Neuronal stem cell (in vitro differentiated cells): ENCODE measurements around the gene ENAH.

Source experiments
- DNase-seq: peaks from one replicate; pipeline ENCODE4 v3.0.0-alpha.2; 2013; ENCODE audit warnings: low spot score
- H2AFZ ChIP-seq: one replicate; pipeline ENCODE4 v1.6.1; 2013; ENCODE audit warnings: mild to moderate bottlenecking, low read length, inconsistent platforms
- H2AK5ac ChIP-seq: 2 replicates; pipeline ENCODE4 v1.6.1; 2013; ENCODE audit warnings: low read depth, mild to moderate bottlenecking, inconsistent platforms, low read length, moderate library complexity, mixed read lengths
- H2BK120ac ChIP-seq: 2 replicates; pipeline ENCODE4 v1.6.1; 2013; ENCODE audit warnings: low read depth, mild to moderate bottlenecking, inconsistent platforms, low read length, moderate library complexity, mixed read lengths
- H2BK12ac ChIP-seq: one replicate; pipeline ENCODE4 v1.6.1; 2013; ENCODE audit warnings: low read length, inconsistent platforms
- H2BK15ac ChIP-seq: 2 replicates; pipeline ENCODE4 v1.6.1; 2013; ENCODE audit warnings: mild to moderate bottlenecking, low read length, inconsistent platforms, mixed read lengths
- H2BK5ac ChIP-seq: one replicate; pipeline ENCODE4 v1.6.1; 2013; ENCODE audit warnings: inconsistent platforms, mild to moderate bottlenecking, low read length, moderate library complexity
- H3K14ac ChIP-seq: one replicate; pipeline ENCODE4 v1.6.1; 2013; ENCODE audit warnings: low read length, inconsistent platforms
- H3K18ac ChIP-seq: 2 replicates; pipeline ENCODE4 v1.6.1; 2013; ENCODE audit warnings: low read length, inconsistent platforms
- H3K23ac ChIP-seq: 2 replicates; pipeline ENCODE4 v1.6.1; 2013; ENCODE audit warnings: low read depth, mild to moderate bottlenecking, mixed read lengths, low read length, inconsistent platforms; ENCODE audit not compliant: poor library complexity
- H3K27ac ChIP-seq: replicated peaks from 3 replicates; pipeline ENCODE4 v1.5.1; 2013; ENCODE audit warnings: low read length, inconsistent platforms
- H3K27me3 ChIP-seq, 3 experiments: 2 replicates each; pipeline ENCODE4 v1.6.1; 2013; ENCODE audit warnings: low read length in 3 of 3, mild to moderate bottlenecking in 2 of 3, inconsistent platforms in 1 of 3, low read depth in 1 of 3, mixed read lengths in 1 of 3, moderate library complexity in 1 of 3; ENCODE audit not compliant: control insufficient read depth in 3 of 3, insufficient read depth in 3 of 3
- H3K36me3 ChIP-seq, 2 donors: replicated peaks in 1 of 2; 2 replicates each; pipeline ENCODE4 v1.6.1; 2013; ENCODE audit warnings: low read length in 2 of 2; ENCODE audit not compliant: control insufficient read depth in 2 of 2, insufficient read depth in 2 of 2
- H3K4ac ChIP-seq: 2 replicates; pipeline ENCODE4 v1.6.1; 2013; ENCODE audit warnings: inconsistent platforms, mild to moderate bottlenecking, low read length, moderate library complexity
- H3K4me1 ChIP-seq, 2 donors: 1 replicate in 1 of 2; 2 replicates in 1 of 2; pipeline ENCODE4 v1.6.1; 2013; ENCODE audit warnings: low read length in 2 of 2, low read depth in 1 of 2; ENCODE audit not compliant: control insufficient read depth in 2 of 2, insufficient read depth in 1 of 2
- H3K4me2 ChIP-seq: one replicate; pipeline ENCODE4 v1.6.1; 2013; ENCODE audit warnings: mild to moderate bottlenecking, low read length, inconsistent platforms; ENCODE audit not compliant: insufficient read depth, poor library complexity, severe bottlenecking
- H3K4me3 ChIP-seq, 2 donors: 2 replicates each; pipeline ENCODE4 v1.5.1; 2013; ENCODE audit warnings: low read length in 2 of 2, mild to moderate bottlenecking in 2 of 2, inconsistent platforms in 1 of 2, moderate library complexity in 1 of 2
- H3K79me1 ChIP-seq: one replicate; pipeline ENCODE4 v1.6.1; 2013; ENCODE audit warnings: low read depth, mild to moderate bottlenecking, inconsistent platforms, low read length, moderate library complexity
- H3K9ac ChIP-seq: one replicate; pipeline ENCODE4 v1.6.1; 2013; ENCODE audit warnings: mild to moderate bottlenecking, low read depth, low read length, inconsistent platforms; ENCODE audit not compliant: poor library complexity
- H3K9me3 ChIP-seq, 2 donors: replicated peaks in 1 of 2; 2 replicates each; pipeline versions ENCODE3 to v1.6.1; 2013; ENCODE audit warnings: low read length in 2 of 2, mild to moderate bottlenecking in 2 of 2, inconsistent platforms in 1 of 2, low read depth in 1 of 2, mixed read lengths in 1 of 2, moderate library complexity in 1 of 2; ENCODE audit not compliant: control insufficient read depth in 2 of 2, insufficient read depth in 1 of 2
- H4K8ac ChIP-seq: one replicate; pipeline ENCODE4 v1.6.1; 2013; ENCODE audit warnings: low read depth, mild to moderate bottlenecking, inconsistent platforms, low read length, moderate library complexity
- H4K91ac ChIP-seq: one replicate; pipeline ENCODE4 v1.6.1; 2013; ENCODE audit warnings: low read length, low read depth, mild to moderate bottlenecking, inconsistent platforms; ENCODE audit not compliant: poor library complexity
- WGBS, 2 donors: extraction: QIAGEN DNeasy Blood & Tissue Kit; methylation state at CpG; one replicate each; pipeline ENCODE4 v1.1.7; 2013; ENCODE audit warnings: missing lambda C conversion rate in 2 of 2, mixed read lengths in 1 of 2; ENCODE audit not compliant: insufficient read length in 2 of 2, insufficient replicate concordance in 1 of 2; ENCODE audit errors: extremely low coverage in 2 of 2; 5-methylcytosine and 5-hydroxymethylcytosine counted together

ENAH gene

GRCh38 chr1:225549821-225550220, 103.1 kb downstream of the ENAH start:
- Histone ChIP-seq H2BK120ac (no peak overlapping the region), H3K4me2 (no peak overlapping the region), H2AFZ (no peak overlapping the region), H3K4me3 (no peak overlapping the region), H3K14ac (no peak overlapping the region), H3K9ac (no peak overlapping the region), H3K27me3 (no peaks in the 10 kb centered on the region), H4K8ac (no peak overlapping the region), H2BK15ac (no peak overlapping the region), H3K27ac (no peak overlapping the region), H3K79me1 (peaks cover 4% of the 10 kb centered on the region), H3K23ac (no peak overlapping the region), H2BK12ac (no peak overlapping the region), H3K4ac (no peak overlapping the region), H4K91ac (no peak overlapping the region), H3K9me3 (peaks cover 0 to 2% of the 10 kb centered on the region in 2 donors), H3K4me1 (peaks cover 0 to 3% of the 10 kb centered on the region in 2 donors), H3K36me3 (peaks cover 1 to 66% of the 10 kb centered on the region in 2 donors), H2BK5ac (no peak overlapping the region), H2AK5ac (no peak overlapping the region), H3K18ac (no peak overlapping the region)
- WGBS, 2 donors, result no CpG with 5 or more reads among the region's 2 CpGs
- no peak for DNase-seq

GRCh38 chr1:225548140-225548857, 104.6 kb downstream of the ENAH start:
- peaks cover 0 to 2% of the 10 kb centered on the region in 2 donors for H3K9me3 ChIP-seq
- no peak overlapping the region for H3K9ac ChIP-seq
- no peak overlapping the region for H2BK5ac ChIP-seq
- peaks cover 0 to 58% of the 10 kb centered on the region in 2 donors for H3K36me3 ChIP-seq
- H3K4me3 ChIP-seq, result no peak overlapping the region
- no peak overlapping the region for H2BK12ac ChIP-seq
- no peak overlapping the region for H2AFZ ChIP-seq
- no peak overlapping the region for H3K18ac ChIP-seq
- no peak overlapping the region for H3K14ac ChIP-seq
- no peak overlapping the region for H2AK5ac ChIP-seq
- no peak overlapping the region for H3K4ac ChIP-seq
- no peak for DNase-seq
- H4K91ac ChIP-seq, result no peak overlapping the region
- no peak overlapping the region for H4K8ac ChIP-seq
- no peak overlapping the region for H3K23ac ChIP-seq
- H3K27ac ChIP-seq, result no peak overlapping the region
- H3K79me1 ChIP-seq, result peaks cover 4% of the 10 kb centered on the region
- H2BK15ac ChIP-seq, result no peak overlapping the region
- WGBS, 2 donors, result no CpG with 5 or more reads among the region's 4 CpGs
- peaks cover 0 to 8% of the 10 kb centered on the region in 2 donors for H3K4me1 ChIP-seq
- no peaks in the 10 kb centered on the region for H3K27me3 ChIP-seq
- no peak overlapping the region for H2BK120ac ChIP-seq
- no peak overlapping the region for H3K4me2 ChIP-seq

- no peak overlapping the region for H3K4me3 ChIP-seq
- H2BK5ac ChIP-seq, result no peak overlapping the region
- H3K4ac ChIP-seq, result no peak overlapping the region
- H2BK15ac ChIP-seq, result no peak overlapping the region
- no peak overlapping the region for H3K23ac ChIP-seq
- no peak overlapping the region for H3K18ac ChIP-seq
- no peak for DNase-seq
- H2AK5ac ChIP-seq, result no peak overlapping the region
- H3K9ac ChIP-seq, result no peak overlapping the region
- H3K27ac ChIP-seq, result no peak overlapping the region
- H2AFZ ChIP-seq, result no peak overlapping the region
- H2BK120ac ChIP-seq, result no peak overlapping the region
- H4K8ac ChIP-seq, result no peak overlapping the region
- no peaks in the 10 kb centered on the region for H3K9me3 ChIP-seq
- WGBS, 2 donors, result no CpG with 5 or more reads among the region's 2 CpGs
- no peak overlapping the region for H4K91ac ChIP-seq
- no peaks in the 10 kb centered on the region for H3K27me3 ChIP-seq
- no peak overlapping the region for H2BK12ac ChIP-seq
- H3K4me2 ChIP-seq, result no peak overlapping the region
- H3K14ac ChIP-seq, result no peak overlapping the region
- peaks cover 2 to 12% of the 10 kb centered on the region in 2 donors for H3K4me1 ChIP-seq
- H3K36me3 ChIP-seq, result peaks cover 0 to 39% of the 10 kb centered on the region in 2 donors
- peaks cover 4% of the 10 kb centered on the region for H3K79me1 ChIP-seq
Observed at GRCh38 chr1:225545649-225546048, 107.3 kb downstream of the ENAH start.

- no peak overlapping the region for H3K23ac ChIP-seq
- no peak overlapping the region for H4K8ac ChIP-seq
- H3K9ac ChIP-seq, result no peak overlapping the region
- no peaks in the 10 kb centered on the region for H3K9me3 ChIP-seq
- H3K36me3 ChIP-seq, result peaks cover 0 to 32% of the 10 kb centered on the region in 2 donors
- DNase-seq, result no peak
- H3K27me3 ChIP-seq, result no peaks in the 10 kb centered on the region
- no peak overlapping the region for H3K14ac ChIP-seq
- H3K4me2 ChIP-seq, result no peak overlapping the region
- H3K4ac ChIP-seq, result no peak overlapping the region
- H3K4me1 ChIP-seq, result peaks cover 2 to 12% of the 10 kb centered on the region in 2 donors
- H2AK5ac ChIP-seq, result no peak overlapping the region
- no peak overlapping the region for H2BK12ac ChIP-seq
- H3K79me1 ChIP-seq, result peaks cover 3% of the 10 kb centered on the region
- H2BK15ac ChIP-seq, result no peak overlapping the region
- H3K4me3 ChIP-seq, result no peak overlapping the region
- no peak overlapping the region for H3K27ac ChIP-seq
- H2BK120ac ChIP-seq, result no peak overlapping the region
- no peak overlapping the region for H3K18ac ChIP-seq
- no CpG with 5 or more reads among the region's 1 CpG for WGBS, 2 donors
- no peak overlapping the region for H2AFZ ChIP-seq
- no peak overlapping the region for H4K91ac ChIP-seq
- no peak overlapping the region for H2BK5ac ChIP-seq
Observed at GRCh38 chr1:225544924-225545323, 108.0 kb downstream of the ENAH start.
